Measurements from ENCODE around the gene GPX3.

GPX3 gene

GRCh38 chr5:151056379-151057325, 36.3 kb downstream of the GPX3 start:
- DNase-seq (ENCODE audit: low read depth, low spot score) = no peak

GRCh38 chr5:151058301-151058700, 37.9 kb downstream of the GPX3 start:
- DNase-seq (ENCODE audit: low read depth, low spot score) = no peak

GRCh38 chr5:151058891-151059489, 38.6 kb downstream of the GPX3 start:
- no peak for DNase-seq (ENCODE audit: low read depth, low spot score)

GRCh38 chr5:151060742-151061141, 40.4 kb downstream of the GPX3 start:
- DNase-seq (ENCODE audit: low read depth, low spot score) = no peak

GRCh38 chr5:151062405-151063141, 42.2 kb downstream of the GPX3 start:
- no peak for DNase-seq (ENCODE audit: low read depth, low spot score)

- no peak for DNase-seq (ENCODE audit: low read depth, low spot score)
Measured at GRCh38 chr5:151063142-151063989, 43.0 kb downstream of the GPX3 start.

GRCh38 chr5:151064916-151065499, 44.6 kb downstream of the GPX3 start:
- DNase-seq (ENCODE audit: low read depth, low spot score) = no peak

- DNase-seq (ENCODE audit: low read depth, low spot score) = no peak
Measured at GRCh38 chr5:151065609-151066008, 45.2 kb downstream of the GPX3 start.

GRCh38 chr5:151066920-151067319, 46.5 kb downstream of the GPX3 start:
- no peak for DNase-seq (ENCODE audit: low read depth, low spot score)

GRCh38 chr5:151067632-151068432, 47.4 kb downstream of the GPX3 start:
- DNase-seq (ENCODE audit: low read depth, low spot score) = no peak

GRCh38 chr5:151068433-151069197, 48.2 kb downstream of the GPX3 start:
- DNase-seq (ENCODE audit: low read depth, low spot score) = no peak

- no peak for DNase-seq (ENCODE audit: low read depth, low spot score)
Measured at GRCh38 chr5:151070449-151070848, 50.1 kb downstream of the GPX3 start.

GRCh38 chr5:151071021-151071420, 50.6 kb downstream of the GPX3 start:
- no peak for DNase-seq (ENCODE audit: low read depth, low spot score)

- no peak for DNase-seq (ENCODE audit: low read depth, low spot score)
Measured at GRCh38 chr5:151071848-151072629, 51.6 kb downstream of the GPX3 start.

GRCh38 chr5:151072630-151073025, 52.2 kb downstream of the GPX3 start:
- DNase-seq (ENCODE audit: low read depth, low spot score) = no peak

- DNase-seq (ENCODE audit: low read depth, low spot score) = no peak
Measured at GRCh38 chr5:151073280-151073679, 52.9 kb downstream of the GPX3 start.

GRCh38 chr5:151074557-151074956, 54.2 kb downstream of the GPX3 start:
- no peak for DNase-seq (ENCODE audit: low read depth, low spot score)

GRCh38 chr5:151075698-151076331, 55.4 kb downstream of the GPX3 start:
- DNase-seq (ENCODE audit: low read depth, low spot score) = no peak

Data from ELF-1 (cell line).